Keratinocyte (primary cell): Measurements from ENCODE around the gene FCER2. TPM values are rescaled to one million over a fixed set of nuclear protein-coding genes. Genes with fewer than 3 reads are reported as not detected.

Source experiments
- DNase-seq: peaks from one replicate; pipeline ENCODE4 v3.0.0-alpha.2; 2011; ENCODE audit warnings: low read depth, missing footprints, low spot score
- FAIRE-seq: peaks from 2 replicates; lab custom pipeline; 2011; peaks lifted over from hg19 to GRCh38; lab: Jason Lieb, UNC
- H2AFZ ChIP-seq: 2 replicates; pipeline ENCODE4 v1.6.0; 2012; ENCODE audit warnings: low read length, control low read depth, inconsistent platforms; ENCODE audit not compliant: control insufficient read depth
- H3K27ac ChIP-seq: 2 replicates; pipeline ENCODE4 v1.5.1; 2011; ENCODE audit warnings: low read length; ENCODE audit not compliant: control insufficient read depth, insufficient read depth
- H3K27me3 ChIP-seq: 3 replicates; pipeline ENCODE4 v1.6.0; 2011; ENCODE audit warnings: low read length; ENCODE audit not compliant: control insufficient read depth, insufficient read depth; ENCODE audit errors: extremely low read depth
- H3K36me3 ChIP-seq, 2 experiments: 2 replicates in 1 of 2; 3 replicates in 1 of 2; pipeline ENCODE4 v1.5.1; 2011; ENCODE audit warnings: low read length in 2 of 2, mild to moderate bottlenecking in 1 of 2; ENCODE audit not compliant: control insufficient read depth in 2 of 2, insufficient read depth in 2 of 2; ENCODE audit errors: extremely low read depth in 1 of 2
- H3K4me1 ChIP-seq: 3 replicates; pipeline ENCODE4 v1.5.1; 2011; ENCODE audit warnings: low read length; ENCODE audit not compliant: control insufficient read depth, insufficient read depth; ENCODE audit errors: extremely low read depth
- H3K4me2 ChIP-seq: 3 replicates; pipeline ENCODE4 v1.6.0; 2011; ENCODE audit warnings: low read depth, low read length; ENCODE audit not compliant: control insufficient read depth, insufficient read depth; ENCODE audit errors: extremely low read depth
- H3K4me3 ChIP-seq, 3 experiments: fragments of 200-600 bp in 1 of 3; sonication (generic) in 1 of 3; 2 replicates in 2 of 3; 3 replicates in 1 of 3; pipeline ENCODE4 v1.5.1; 2011 to 2016; ENCODE audit warnings: low read length in 3 of 3, mild to moderate bottlenecking in 3 of 3, control low read depth in 2 of 3, inconsistent platforms in 1 of 3, low read depth in 1 of 3, mixed read lengths in 1 of 3, mixed run types in 1 of 3, moderate library complexity in 1 of 3; ENCODE audit not compliant: control insufficient read depth in 2 of 3, insufficient read depth in 2 of 3; ENCODE audit errors: extremely low read depth in 1 of 3
- H3K79me2 ChIP-seq: 2 replicates; pipeline ENCODE4 v1.6.0; 2012; ENCODE audit warnings: low read length; ENCODE audit not compliant: control insufficient read depth, insufficient read depth
- H3K9ac ChIP-seq: 3 replicates; pipeline ENCODE4 v1.6.0; 2011; ENCODE audit warnings: low read length; ENCODE audit not compliant: control insufficient read depth, insufficient read depth; ENCODE audit errors: extremely low read depth
- H3K9me1 ChIP-seq: 3 replicates; pipeline ENCODE4 v1.6.0; 2011; ENCODE audit warnings: low read length; ENCODE audit not compliant: control insufficient read depth, insufficient read depth; ENCODE audit errors: extremely low read depth
- H3K9me3 ChIP-seq: 2 replicates; pipeline ENCODE4 v1.5.1; 2012; ENCODE audit warnings: low read depth, low read length; ENCODE audit not compliant: control insufficient read depth
- H4K20me1 ChIP-seq: 3 replicates; pipeline ENCODE4 v1.6.0; 2011; ENCODE audit warnings: low read length; ENCODE audit not compliant: control insufficient read depth, insufficient read depth; ENCODE audit errors: extremely low read depth
- EZH2 ChIP-seq: IDR thresholded peaks from one replicate; pipeline ENCODE4 v1.6.1; 2012; ENCODE audit warnings: inconsistent platforms, mild to moderate bottlenecking, low read length, moderate library complexity
- dilution Hi-C: fragments of 300-500 bp; cut with MboI; formaldehyde crosslinking; loops from one replicate; pipeline ENCODE4 v1.7.0; 2020; ENCODE audit warnings: low sequenced_read_pairs; ENCODE audit not compliant: extremely low pct_ligation_motif_present
- polyA plus RNA-seq, 5 experiments: library from polyadenylated mRNA; depleted of rRNA in 3 of 5; stranded (reverse) in 3 of 5; stranded (forward) in 1 of 5; unstranded in 1 of 5; fragments of >200 nt; gene quantifications; 1 replicate in 1 of 5; 2 replicates in 3 of 5; 3 replicates in 1 of 5; pipeline versions ENCODE4 v1.2.1 to v1.2.3, GENCODE V29; 2011 to 2012; ENCODE audit warnings: missing spikeins in 2 of 5, low read depth in 1 of 5, low replicate concordance in 1 of 5
- TF ChIP-seq, protein P1 (sequence below), 3 experiments: IDR thresholded peaks in 1 of 3; conservative IDR thresholded peaks in 1 of 3; optimal IDR thresholded peaks in 1 of 3; 2 replicates in 2 of 3; 3 replicates in 1 of 3; pipeline versions ENCODE3 to v1.5.1; 2011; ENCODE audit warnings: low read length in 3 of 3, mild to moderate bottlenecking in 3 of 3, moderate library complexity in 2 of 3, control low read depth in 1 of 3, inconsistent platforms in 1 of 3; ENCODE audit not compliant: insufficient read depth in 2 of 3; ENCODE audit errors: extremely low read depth in 1 of 3

The FCER2 gene
- polyA plus RNA-seq, 1 donor (not counting 4 experiments of a cell fraction or from before 2014, with no cell fraction given): not detected

DNA sequence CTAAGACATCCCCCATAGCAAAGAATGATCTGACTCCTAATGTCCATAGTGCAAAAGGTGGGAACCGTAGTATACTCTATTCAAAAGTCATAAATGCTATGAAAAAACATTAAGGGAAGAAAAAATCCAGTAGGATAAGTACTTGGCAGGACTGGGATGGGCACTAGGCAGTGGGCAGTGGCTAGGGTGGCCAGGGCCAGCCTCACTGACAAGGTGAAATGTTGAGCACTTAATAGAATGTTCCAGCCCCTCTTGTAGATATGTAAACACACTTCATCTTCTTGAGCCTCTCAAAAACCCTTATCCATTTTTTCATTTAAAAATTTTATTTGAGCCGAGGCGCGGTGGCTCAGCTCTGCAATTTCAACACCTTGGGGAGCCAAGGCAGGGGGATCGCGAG is 31.4 kb upstream of the FCER2 start:
- no peaks in the 10 kb centered on the region for H3K36me3 ChIP-seq
- TF ChIP-seq, protein P1, sequence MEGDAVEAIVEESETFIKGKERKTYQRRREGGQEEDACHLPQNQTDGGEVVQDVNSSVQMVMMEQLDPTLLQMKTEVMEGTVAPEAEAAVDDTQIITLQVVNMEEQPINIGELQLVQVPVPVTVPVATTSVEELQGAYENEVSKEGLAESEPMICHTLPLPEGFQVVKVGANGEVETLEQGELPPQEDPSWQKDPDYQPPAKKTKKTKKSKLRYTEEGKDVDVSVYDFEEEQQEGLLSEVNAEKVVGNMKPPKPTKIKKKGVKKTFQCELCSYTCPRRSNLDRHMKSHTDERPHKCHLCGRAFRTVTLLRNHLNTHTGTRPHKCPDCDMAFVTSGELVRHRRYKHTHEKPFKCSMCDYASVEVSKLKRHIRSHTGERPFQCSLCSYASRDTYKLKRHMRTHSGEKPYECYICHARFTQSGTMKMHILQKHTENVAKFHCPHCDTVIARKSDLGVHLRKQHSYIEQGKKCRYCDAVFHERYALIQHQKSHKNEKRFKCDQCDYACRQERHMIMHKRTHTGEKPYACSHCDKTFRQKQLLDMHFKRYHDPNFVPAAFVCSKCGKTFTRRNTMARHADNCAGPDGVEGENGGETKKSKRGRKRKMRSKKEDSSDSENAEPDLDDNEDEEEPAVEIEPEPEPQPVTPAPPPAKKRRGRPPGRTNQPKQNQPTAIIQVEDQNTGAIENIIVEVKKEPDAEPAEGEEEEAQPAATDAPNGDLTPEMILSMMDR (optimal IDR thresholded peaks at IDR 0.05 in 1 of 3, IDR thresholded peaks at IDR 0.05 in 1 of 3, conservative IDR thresholded peaks at IDR 0.05 in 1 of 3; ENCODE audit: extremely low read depth in 1 of 3, insufficient read depth in 2 of 3, low read length in 3 of 3): no peak
- no peak for TF ChIP-seq EZH2
- no peaks in the 10 kb centered on the region for H3K9me3 ChIP-seq
- no peaks in the 10 kb centered on the region for H3K9me1 ChIP-seq
- DNase-seq: no peak
- H3K9ac ChIP-seq: no peak overlapping the region
- no peak overlapping the region for H3K4me3 ChIP-seq
- no peak overlapping the region for H3K4me2 ChIP-seq
- no peaks in the 10 kb centered on the region for H4K20me1 ChIP-seq
- H3K79me2 ChIP-seq: no peaks in the 10 kb centered on the region
- no peak overlapping the region for H2AFZ ChIP-seq
- peaks cover 44% of the 10 kb centered on the region for H3K27me3 ChIP-seq
- H3K27ac ChIP-seq: no peak overlapping the region
- no peak for FAIRE-seq
- dilution Hi-C loops: no loop called here
- no peaks in the 10 kb centered on the region for H3K4me1 ChIP-seq

- no peak for DNase-seq
- Histone ChIP-seq H3K9me3 (no peaks in the 10 kb centered on the region), H3K27me3 (peaks cover 47% of the 10 kb centered on the region), H3K36me3 (no peaks in the 10 kb centered on the region), H3K9ac (no peak within 1 kb of the TSS), H3K4me2 (no peak within 1 kb of the TSS), H3K4me3 (no peak within 1 kb of the TSS), H3K79me2 (no peaks in the 10 kb centered on the region), H3K4me1 (no peaks in the 10 kb centered on the region), H3K27ac (no peak within 1 kb of the TSS), H2AFZ (no peak within 1 kb of the TSS), H3K9me1 (no peaks in the 10 kb centered on the region), H4K20me1 (no peaks in the 10 kb centered on the region)
- FAIRE-seq: no peak
- TF ChIP-seq, protein P1 (optimal IDR thresholded peaks at IDR 0.05 in 1 of 3, IDR thresholded peaks at IDR 0.05 in 1 of 3, conservative IDR thresholded peaks at IDR 0.05 in 1 of 3; ENCODE audit: extremely low read depth in 1 of 3, insufficient read depth in 2 of 3, low read length in 3 of 3): no peak
- TF ChIP-seq EZH2: no peak
- dilution Hi-C loops: no loop called here
These were observed 30.1 kb upstream of the FCER2 start, which contains the start of gene CLEC4G for GRCh38 chr19:7732045-7732444. Gene CLEC4G, minus strand, starts transcription at chr19:7732110. Its CDS starts 8 bp downstream, at chr19:7732102.
